K562 (cell line): Measurements from ENCODE around the gene FPR1. TPM values are rescaled to one million over a fixed set of nuclear protein-coding genes. Genes with fewer than 3 reads are reported as not detected.

ENCODE experiments used
- ATF7 ChIP-seq: fragments of 450-650 bp; IDR thresholded peaks from 2 replicates; pipeline ENCODE4 v1.7.1; 2014; ENCODE audit warnings: mild to moderate bottlenecking, moderate library complexity
- EGR1 ChIP-seq: fragments of 450-650 bp; conservative IDR thresholded peaks from 2 replicates; pipeline ENCODE4 v1.6.1; 2017; ENCODE audit warnings: mild to moderate bottlenecking
- ILF3 ChIP-seq: fragments of 450-650 bp; IDR thresholded peaks from 2 replicates; pipeline ENCODE4 v1.6.1; 2018; ENCODE audit warnings: antibody characterized with exemption, mild to moderate bottlenecking, moderate library complexity, borderline replicate concordance
- NFIC ChIP-seq: fragments of 450-650 bp; IDR thresholded peaks from 2 replicates; pipeline ENCODE4 v1.6.1; 2017; ENCODE audit warnings: mild to moderate bottlenecking, inconsistent platforms
- NONO ChIP-seq, 2 experiments: fragments of 200-400 bp in 1 of 2; fragments of 450-650 bp in 1 of 2; formaldehyde crosslinking in 1 of 2; IDR thresholded peaks; 2 replicates each; pipeline ENCODE4 v1.6.1; 2017; ENCODE audit warnings: low read depth in 2 of 2, mild to moderate bottlenecking in 2 of 2, moderate library complexity in 2 of 2, low read length in 1 of 2
- PHF20 ChIP-seq: fragments of 450-650 bp; IDR thresholded peaks from 2 replicates; pipeline ENCODE4 v1.6.1; 2018; ENCODE audit not compliant: partially characterized antibody
- SIN3A ChIP-seq, 2 experiments: fragments of 150-350 bp in 1 of 2; IDR thresholded peaks; 2 replicates each; pipeline ENCODE4 v1.6.1; 2011 to 2016; ENCODE audit warnings: borderline replicate concordance in 2 of 2, low read depth in 2 of 2, low read length in 2 of 2, mild to moderate bottlenecking in 2 of 2, moderate library complexity in 2 of 2; ENCODE audit not compliant: control insufficient read depth in 1 of 2
- SMAD4 ChIP-seq: fragments of 250-450 bp; sonication (Bioruptor Pico); conservative IDR thresholded peaks from 2 replicates; pipeline ENCODE4 v1.8.0; 2021; ENCODE audit warnings: inconsistent platforms, mild to moderate bottlenecking, moderate library complexity
- polyA plus RNA-seq, 8 experiments: library from polyadenylated mRNA; depleted of rRNA in 4 of 8; stranded (reverse) in 5 of 8; unstranded in 3 of 8; fragments of >200 nt; fragmentation: Nextera tagmentation in 2 of 8; fragmentation: Illumina TruSeq in 1 of 8; extraction: Ambion mirVana in 2 of 8; extraction: Trizol in 1 of 8; gene quantifications; 2 replicates each; pipeline versions ENCODE4 v1.2.1 to v1.2.3, GENCODE V29; 2011 to 2014; ENCODE audit warnings: inconsistent platforms in 1 of 8, missing spikeins in 1 of 8
- total RNA-seq, 7 experiments: library from RNA; depleted of rRNA in 6 of 7; stranded (reverse); fragments of >200 nt in 6 of 7; fragmentation: Illumina TruSeq in 2 of 7; extraction: Trizol in 2 of 7; gene quantifications; 2 replicates each; pipeline versions ENCODE4 v1.2.1 to v1.2.3, GENCODE V29; 2011 to 2021; ENCODE audit warnings: low replicate concordance in 1 of 7
- TF ChIP-seq, protein P1 (sequence below), 2 experiments: fragments of 450-650 bp in 1 of 2; IDR thresholded peaks; 2 replicates each; pipeline ENCODE4 v1.6.1; 2011 to 2017; ENCODE audit warnings: low read depth in 2 of 2, antibody characterized with exemption in 1 of 2, borderline replicate concordance in 1 of 2, low read length in 1 of 2, mild to moderate bottlenecking in 1 of 2, mixed read lengths in 1 of 2; ENCODE audit not compliant: control insufficient read depth in 1 of 2
- TF ChIP-seq, protein P2 (sequence below): fragments of 450-650 bp; IDR thresholded peaks from 2 replicates; pipeline ENCODE4 v1.6.1; 2017; ENCODE audit warnings: antibody characterized with exemption, mild to moderate bottlenecking
- TF ChIP-seq, protein P3 (sequence below): fragments of 250-450 bp; sonication (Bioruptor Pico); IDR thresholded peaks from 2 replicates; pipeline ENCODE4 v1.4.0; 2020; ENCODE audit warnings: mild to moderate bottlenecking, moderate library complexity, borderline replicate concordance
- TF ChIP-seq, protein P4 (sequence below): IDR thresholded peaks from 2 replicates; pipeline ENCODE4 v1.6.1; 2014; ENCODE audit warnings: antibody characterized with exemption

The FPR1 gene
- total and polyA plus RNA-seq, 9 of the 15 experiments (the other 6 are each of a cell fraction or from before 2014, with no cell fraction given) = 0.06 to 0.25 (median 0.14) TPM; not detected in 4

DNA sequence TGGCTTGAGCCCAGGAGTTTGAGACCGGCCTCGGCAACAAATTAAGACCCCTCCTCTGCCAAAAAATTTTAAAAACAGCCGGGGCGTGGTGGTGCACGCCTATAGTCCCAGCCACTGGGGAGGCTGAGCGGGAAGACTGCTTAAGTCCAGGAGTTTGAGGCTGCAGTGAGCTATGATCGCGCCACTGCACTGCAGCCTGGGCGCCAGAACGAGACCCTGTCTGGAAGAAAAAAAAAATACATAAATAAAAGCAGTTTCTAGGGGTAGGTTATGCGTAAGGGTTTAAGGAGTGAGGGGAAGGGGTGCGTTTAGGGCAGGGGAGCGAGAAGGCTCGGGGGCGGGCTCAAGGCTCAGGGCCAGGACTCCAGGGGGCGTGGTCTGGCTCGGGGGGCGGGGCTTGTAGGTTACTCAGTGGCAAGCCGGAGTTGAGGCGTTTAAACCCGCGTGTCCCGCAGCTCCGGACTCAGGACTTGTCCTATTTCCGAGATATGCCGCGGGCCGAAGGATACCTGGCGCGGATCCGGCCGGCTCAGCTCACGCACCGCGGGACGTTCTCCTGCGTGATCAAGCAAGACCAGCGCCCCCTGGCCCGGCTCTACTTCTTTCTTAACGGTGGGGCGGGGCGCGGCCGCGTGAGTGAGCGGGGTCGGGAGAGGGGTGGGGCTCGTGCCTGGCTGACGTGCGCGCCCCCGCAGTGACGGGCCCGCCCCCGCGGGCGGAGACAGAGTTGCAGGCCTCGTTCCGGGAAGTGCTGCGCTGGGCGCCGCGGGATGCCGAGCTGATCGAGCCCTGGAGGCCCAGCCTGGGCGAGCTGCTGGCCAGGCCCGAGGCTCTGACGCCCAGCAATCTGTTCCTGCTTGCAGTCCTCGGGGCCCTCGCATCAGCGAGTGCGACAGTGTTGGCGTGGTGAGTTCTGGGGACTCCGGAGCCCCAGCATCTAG lies 47.8 kb downstream of the FPR1 start (continued):
- TF ChIP-seq, protein P1, sequence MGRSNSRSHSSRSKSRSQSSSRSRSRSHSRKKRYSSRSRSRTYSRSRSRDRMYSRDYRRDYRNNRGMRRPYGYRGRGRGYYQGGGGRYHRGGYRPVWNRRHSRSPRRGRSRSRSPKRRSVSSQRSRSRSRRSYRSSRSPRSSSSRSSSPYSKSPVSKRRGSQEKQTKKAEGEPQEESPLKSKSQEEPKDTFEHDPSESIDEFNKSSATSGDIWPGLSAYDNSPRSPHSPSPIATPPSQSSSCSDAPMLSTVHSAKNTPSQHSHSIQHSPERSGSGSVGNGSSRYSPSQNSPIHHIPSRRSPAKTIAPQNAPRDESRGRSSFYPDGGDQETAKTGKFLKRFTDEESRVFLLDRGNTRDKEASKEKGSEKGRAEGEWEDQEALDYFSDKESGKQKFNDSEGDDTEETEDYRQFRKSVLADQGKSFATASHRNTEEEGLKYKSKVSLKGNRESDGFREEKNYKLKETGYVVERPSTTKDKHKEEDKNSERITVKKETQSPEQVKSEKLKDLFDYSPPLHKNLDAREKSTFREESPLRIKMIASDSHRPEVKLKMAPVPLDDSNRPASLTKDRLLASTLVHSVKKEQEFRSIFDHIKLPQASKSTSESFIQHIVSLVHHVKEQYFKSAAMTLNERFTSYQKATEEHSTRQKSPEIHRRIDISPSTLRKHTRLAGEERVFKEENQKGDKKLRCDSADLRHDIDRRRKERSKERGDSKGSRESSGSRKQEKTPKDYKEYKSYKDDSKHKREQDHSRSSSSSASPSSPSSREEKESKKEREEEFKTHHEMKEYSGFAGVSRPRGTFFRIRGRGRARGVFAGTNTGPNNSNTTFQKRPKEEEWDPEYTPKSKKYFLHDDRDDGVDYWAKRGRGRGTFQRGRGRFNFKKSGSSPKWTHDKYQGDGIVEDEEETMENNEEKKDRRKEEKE (IDR thresholded peaks at IDR 0.05; ENCODE audit: borderline replicate concordance in 1 of 2, control insufficient read depth in 1 of 2, low read depth in 2 of 2, low read length in 1 of 2) = 0 out of 4 replicates have a peak, but pooled peaks of 1 of the 2 experiments have one; percentile 62
- peak; percentile 19 to 79; a peak in 1 of 4 replicates for TF ChIP-seq SIN3A (IDR thresholded peaks at IDR 0.05; ENCODE audit: borderline replicate concordance in 2 of 2, control insufficient read depth in 1 of 2, low read depth in 2 of 2, low read length in 2 of 2)
- TF ChIP-seq, protein P2, sequence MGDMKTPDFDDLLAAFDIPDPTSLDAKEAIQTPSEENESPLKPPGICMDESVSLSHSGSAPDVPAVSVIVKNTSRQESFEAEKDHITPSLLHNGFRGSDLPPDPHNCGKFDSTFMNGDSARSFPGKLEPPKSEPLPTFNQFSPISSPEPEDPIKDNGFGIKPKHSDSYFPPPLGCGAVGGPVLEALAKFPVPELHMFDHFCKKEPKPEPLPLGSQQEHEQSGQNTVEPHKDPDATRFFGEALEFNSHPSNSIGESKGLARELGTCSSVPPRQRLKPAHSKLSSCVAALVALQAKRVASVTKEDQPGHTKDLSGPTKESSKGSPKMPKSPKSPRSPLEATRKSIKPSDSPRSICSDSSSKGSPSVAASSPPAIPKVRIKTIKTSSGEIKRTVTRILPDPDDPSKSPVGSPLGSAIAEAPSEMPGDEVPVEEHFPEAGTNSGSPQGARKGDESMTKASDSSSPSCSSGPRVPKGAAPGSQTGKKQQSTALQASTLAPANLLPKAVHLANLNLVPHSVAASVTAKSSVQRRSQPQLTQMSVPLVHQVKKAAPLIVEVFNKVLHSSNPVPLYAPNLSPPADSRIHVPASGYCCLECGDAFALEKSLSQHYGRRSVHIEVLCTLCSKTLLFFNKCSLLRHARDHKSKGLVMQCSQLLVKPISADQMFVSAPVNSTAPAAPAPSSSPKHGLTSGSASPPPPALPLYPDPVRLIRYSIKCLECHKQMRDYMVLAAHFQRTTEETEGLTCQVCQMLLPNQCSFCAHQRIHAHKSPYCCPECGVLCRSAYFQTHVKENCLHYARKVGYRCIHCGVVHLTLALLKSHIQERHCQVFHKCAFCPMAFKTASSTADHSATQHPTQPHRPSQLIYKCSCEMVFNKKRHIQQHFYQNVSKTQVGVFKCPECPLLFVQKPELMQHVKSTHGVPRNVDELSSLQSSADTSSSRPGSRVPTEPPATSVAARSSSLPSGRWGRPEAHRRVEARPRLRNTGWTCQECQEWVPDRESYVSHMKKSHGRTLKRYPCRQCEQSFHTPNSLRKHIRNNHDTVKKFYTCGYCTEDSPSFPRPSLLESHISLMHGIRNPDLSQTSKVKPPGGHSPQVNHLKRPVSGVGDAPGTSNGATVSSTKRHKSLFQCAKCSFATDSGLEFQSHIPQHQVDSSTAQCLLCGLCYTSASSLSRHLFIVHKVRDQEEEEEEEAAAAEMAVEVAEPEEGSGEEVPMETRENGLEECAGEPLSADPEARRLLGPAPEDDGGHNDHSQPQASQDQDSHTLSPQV = peak; percentile 59; the same call in 1 of the 2 replicates
- TF ChIP-seq, protein P3, sequence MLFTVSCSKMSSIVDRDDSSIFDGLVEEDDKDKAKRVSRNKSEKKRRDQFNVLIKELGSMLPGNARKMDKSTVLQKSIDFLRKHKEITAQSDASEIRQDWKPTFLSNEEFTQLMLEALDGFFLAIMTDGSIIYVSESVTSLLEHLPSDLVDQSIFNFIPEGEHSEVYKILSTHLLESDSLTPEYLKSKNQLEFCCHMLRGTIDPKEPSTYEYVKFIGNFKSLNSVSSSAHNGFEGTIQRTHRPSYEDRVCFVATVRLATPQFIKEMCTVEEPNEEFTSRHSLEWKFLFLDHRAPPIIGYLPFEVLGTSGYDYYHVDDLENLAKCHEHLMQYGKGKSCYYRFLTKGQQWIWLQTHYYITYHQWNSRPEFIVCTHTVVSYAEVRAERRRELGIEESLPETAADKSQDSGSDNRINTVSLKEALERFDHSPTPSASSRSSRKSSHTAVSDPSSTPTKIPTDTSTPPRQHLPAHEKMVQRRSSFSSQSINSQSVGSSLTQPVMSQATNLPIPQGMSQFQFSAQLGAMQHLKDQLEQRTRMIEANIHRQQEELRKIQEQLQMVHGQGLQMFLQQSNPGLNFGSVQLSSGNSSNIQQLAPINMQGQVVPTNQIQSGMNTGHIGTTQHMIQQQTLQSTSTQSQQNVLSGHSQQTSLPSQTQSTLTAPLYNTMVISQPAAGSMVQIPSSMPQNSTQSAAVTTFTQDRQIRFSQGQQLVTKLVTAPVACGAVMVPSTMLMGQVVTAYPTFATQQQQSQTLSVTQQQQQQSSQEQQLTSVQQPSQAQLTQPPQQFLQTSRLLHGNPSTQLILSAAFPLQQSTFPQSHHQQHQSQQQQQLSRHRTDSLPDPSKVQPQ (CRISPR knock-in tag) = no peak
- TF ChIP-seq ILF3 = peak; percentile 87; the same call in 1 of the 2 replicates
- TF ChIP-seq ATF7 = peak; percentile 57
- TF ChIP-seq PHF20 = peak; percentile 66
- TF ChIP-seq, protein P4, sequence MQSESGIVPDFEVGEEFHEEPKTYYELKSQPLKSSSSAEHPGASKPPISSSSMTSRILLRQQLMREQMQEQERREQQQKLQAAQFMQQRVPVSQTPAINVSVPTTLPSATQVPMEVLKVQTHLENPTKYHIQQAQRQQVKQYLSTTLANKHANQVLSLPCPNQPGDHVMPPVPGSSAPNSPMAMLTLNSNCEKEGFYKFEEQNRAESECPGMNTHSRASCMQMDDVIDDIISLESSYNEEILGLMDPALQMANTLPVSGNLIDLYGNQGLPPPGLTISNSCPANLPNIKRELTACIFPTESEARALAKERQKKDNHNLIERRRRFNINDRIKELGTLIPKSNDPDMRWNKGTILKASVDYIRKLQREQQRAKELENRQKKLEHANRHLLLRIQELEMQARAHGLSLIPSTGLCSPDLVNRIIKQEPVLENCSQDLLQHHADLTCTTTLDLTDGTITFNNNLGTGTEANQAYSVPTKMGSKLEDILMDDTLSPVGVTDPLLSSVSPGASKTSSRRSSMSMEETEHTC = 0 out of 2 replicates have a peak, but pooled peaks have one; percentile 29
- 0 out of 4 replicates have a peak, but pooled peaks of 1 of the 2 experiments have one; percentile 42 for TF ChIP-seq NONO (IDR thresholded peaks at IDR 0.05; ENCODE audit: low read depth in 2 of 2, low read length in 1 of 2)
- peak; percentile 98 for TF ChIP-seq EGR1
- peak; percentile 33 for TF ChIP-seq NFIC
- no peak; the same call in 1 of the 2 replicates for TF ChIP-seq SMAD4
